ENCODE results near the gene AFP.
A peak's percentile ranks its signal among the peaks of the same experiment; 100 is the strongest.

Gene AFP

GRCh38 chr4:73443224-73443623, 7.2 kb downstream of the AFP start:
- Histone ChIP-seq H3K9me3 (ENCODE audit: severe bottlenecking) (no peaks in the 10 kb centered on the region), H3K4me3 (ENCODE audit: severe bottlenecking) (no peak overlapping the region), H3K27me3 (ENCODE audit: insufficient read depth, poor library complexity, severe bottlenecking) (peaks cover 4% of the 10 kb centered on the region), H3K27ac (ENCODE audit: poor library complexity, severe bottlenecking) (no peak overlapping the region), H3K36me3 (ENCODE audit: low read depth) (no peaks in the 10 kb centered on the region), H3K4me1 (ENCODE audit: insufficient read depth, poor library complexity, severe bottlenecking) (no peaks in the 10 kb centered on the region)
- ATAC-seq (ENCODE audit: low read depth) (no peak), DNase-seq (ENCODE audit: low spot score) (no peak)
- TF ChIP-seq CTCF (IDR thresholded peaks at IDR 0.05; ENCODE audit: poor library complexity, severe bottlenecking), result no peak

- Histone ChIP-seq H3K4me1 (ENCODE audit: insufficient read depth, poor library complexity, severe bottlenecking) (peaks cover 6% of the 10 kb centered on the region), H3K27ac (ENCODE audit: poor library complexity, severe bottlenecking) (no peak overlapping the region), H3K36me3 (ENCODE audit: low read depth) (no peaks in the 10 kb centered on the region), H3K4me3 (ENCODE audit: severe bottlenecking) (no peak overlapping the region), H3K27me3 (ENCODE audit: insufficient read depth, poor library complexity, severe bottlenecking) (peaks cover 4% of the 10 kb centered on the region), H3K9me3 (ENCODE audit: severe bottlenecking) (no peaks in the 10 kb centered on the region)
- no peak for TF ChIP-seq CTCF (IDR thresholded peaks at IDR 0.05; ENCODE audit: poor library complexity, severe bottlenecking)
- ATAC-seq (ENCODE audit: low read depth) (no peak), DNase-seq (ENCODE audit: low spot score) (no peak)
Observed at GRCh38 chr4:73445383-73446335, 9.6 kb downstream of the AFP start.

GRCh38 chr4:73446336-73446938, 10.4 kb downstream of the AFP start:
- Histone ChIP-seq H3K4me3 (ENCODE audit: severe bottlenecking) (no peak overlapping the region), H3K4me1 (ENCODE audit: insufficient read depth, poor library complexity, severe bottlenecking) (peaks cover 10% of the 10 kb centered on the region), H3K27ac (ENCODE audit: poor library complexity, severe bottlenecking) (no peak overlapping the region), H3K36me3 (ENCODE audit: low read depth) (no peaks in the 10 kb centered on the region), H3K27me3 (ENCODE audit: insufficient read depth, poor library complexity, severe bottlenecking) (peaks cover 4% of the 10 kb centered on the region), H3K9me3 (ENCODE audit: severe bottlenecking) (no peaks in the 10 kb centered on the region)
- peak; percentile 80 for ATAC-seq (ENCODE audit: low read depth)
- DNase-seq (ENCODE audit: low spot score), result no peak
- peak; percentile 87 for TF ChIP-seq CTCF (IDR thresholded peaks at IDR 0.05; ENCODE audit: poor library complexity, severe bottlenecking)

- DNase-seq (ENCODE audit: low spot score) (no peak), ATAC-seq (ENCODE audit: low read depth) (no peak)
- H3K27ac ChIP-seq (ENCODE audit: poor library complexity, severe bottlenecking), result no peak overlapping the region
- no peak for TF ChIP-seq CTCF (IDR thresholded peaks at IDR 0.05; ENCODE audit: poor library complexity, severe bottlenecking)
- H3K9me3 ChIP-seq (ENCODE audit: severe bottlenecking), result no peaks in the 10 kb centered on the region
- H3K4me3 ChIP-seq (ENCODE audit: severe bottlenecking), result no peak overlapping the region
- no peaks in the 10 kb centered on the region for H3K36me3 ChIP-seq (ENCODE audit: low read depth)
- H3K27me3 ChIP-seq (ENCODE audit: insufficient read depth, poor library complexity, severe bottlenecking), result peaks cover 4% of the 10 kb centered on the region
- peaks cover 10% of the 10 kb centered on the region for H3K4me1 ChIP-seq (ENCODE audit: insufficient read depth, poor library complexity, severe bottlenecking)
Observed at GRCh38 chr4:73447671-73448070, 11.7 kb downstream of the AFP start.

Data from RWPE2 (cell line).